Panc1 (cell line): ENCODE data around the gene NEK2. TPM values are rescaled to one million over a fixed set of nuclear protein-coding genes. Genes with fewer than 3 reads are reported as not detected.

Experiments
- ATAC-seq: fragments of 200-7000 bp; cut with Tn5 transposase; 2 replicates; pipeline ENCODE4 v1.9.1; 2020; ENCODE audit warnings: mild to moderate bottlenecking, moderate library complexity
- BruUV-seq: library from RNA; stranded (reverse); fragments of 400-500 nt; replicated peaks from 2 replicates; lab custom pipeline; 2021; lab: Mats Ljungman, UMichigan
- CTCF ChIA-PET: fragments of 300-600 bp; sonication (Branson Sonifier 250); formaldehyde crosslinking; loops from one replicate; lab custom pipeline; 2022; ENCODE audit warnings: antibody characterized with exemption; lab: Charles Lee
- POLR2A ChIA-PET: fragments of 300-600 bp; sonication (Branson Sonifier 250); formaldehyde crosslinking; loops from one replicate; lab custom pipeline; 2022; ENCODE audit warnings: antibody characterized with exemption; lab: Charles Lee
- DNase-seq: peaks from one replicate; pipeline ENCODE4 v3.0.0-alpha.2; 2010; ENCODE audit warnings: low read depth, low spot score
- H3K27ac ChIP-seq: 2 replicates; pipeline ENCODE4 v1.5.1; 2011; ENCODE audit warnings: mild to moderate bottlenecking, low read length, inconsistent platforms
- H3K27me3 ChIP-seq: fragments of 200-500 bp; sonication (Bioruptor generic); 2 replicates; pipeline ENCODE4 v1.6.0; 2014; ENCODE audit warnings: low read length, inconsistent platforms; ENCODE audit not compliant: control insufficient read depth, insufficient read depth
- H3K36me3 ChIP-seq: fragments of 200-500 bp; sonication (Bioruptor generic); 2 replicates; pipeline ENCODE4 v1.5.1; 2014; ENCODE audit warnings: inconsistent platforms, mild to moderate bottlenecking, low read length, moderate library complexity; ENCODE audit not compliant: control insufficient read depth, insufficient read depth
- H3K4me1 ChIP-seq: 2 replicates; pipeline ENCODE4 v1.5.1; 2011; ENCODE audit warnings: inconsistent platforms, mild to moderate bottlenecking, low read length, moderate library complexity; ENCODE audit not compliant: control insufficient read depth, insufficient read depth
- H3K4me3 ChIP-seq, 2 experiments: 2 replicates each; pipeline ENCODE4 v1.5.1; 2011 to 2012; ENCODE audit warnings: low read depth in 2 of 2, low read length in 2 of 2, mild to moderate bottlenecking in 2 of 2, inconsistent platforms in 1 of 2, moderate library complexity in 1 of 2
- H3K9me3 ChIP-seq: fragments of 200-500 bp; sonication (Bioruptor generic); 2 replicates; pipeline ENCODE4 v1.5.1; 2014; ENCODE audit warnings: low read depth, mild to moderate bottlenecking, inconsistent platforms, low read length, moderate library complexity; ENCODE audit not compliant: control insufficient read depth, insufficient read depth
- POLR2AphosphoS5 ChIP-seq: IDR thresholded peaks from 2 replicates; pipeline ENCODE4 v1.6.1; 2012; ENCODE audit warnings: mild to moderate bottlenecking, low read depth, low read length, moderate library complexity
- REST ChIP-seq, 2 experiments: IDR thresholded peaks; 2 replicates each; pipeline ENCODE4 v1.6.1; 2011 to 2012; ENCODE audit warnings: low read depth in 2 of 2, control low read depth in 1 of 2, low read length in 1 of 2, mild to moderate bottlenecking in 1 of 2, moderate library complexity in 1 of 2; ENCODE audit not compliant: insufficient read depth in 1 of 2
- SIN3A ChIP-seq: IDR thresholded peaks from 2 replicates; pipeline ENCODE4 v1.6.1; 2012; ENCODE audit warnings: low read depth, mild to moderate bottlenecking, low read length, moderate library complexity, borderline replicate concordance; ENCODE audit not compliant: insufficient read depth
- TCF7L2 ChIP-seq: IDR thresholded peaks from 2 replicates; pipeline ENCODE4 v1.6.1; 2011; ENCODE audit warnings: mild to moderate bottlenecking, low read depth, low read length, inconsistent platforms
- in situ Hi-C: cut with HindIII; loops from 2 replicates; pipeline ENCODE4 v1.10.0; 2016; ENCODE audit warnings: low sequenced_read_pairs, low pct_unique_long_range_greater_than_20kb
- intact Hi-C: fragments of 100-400 bp; cut with micrococcal nuclease; formaldehyde crosslinking; loops from one replicate; pipeline ENCODE4 v1.10.0; 2022; ENCODE audit not compliant: unreplicated experiment
- total RNA-seq: library from RNA; stranded (reverse); gene quantifications from one replicate; pipeline ENCODE4 v1.2.1, GENCODE V29; 2021; ENCODE audit not compliant: unreplicated experiment
- TF ChIP-seq, protein P1 (sequence below): fragments of 450-650 bp; IDR thresholded peaks from 2 replicates; pipeline ENCODE4 v1.5.1; 2017; ENCODE audit warnings: mild to moderate bottlenecking

Gene NEK2
- total RNA-seq, 1 experiment from 2014 or later = 34.4 TPM

DNA sequence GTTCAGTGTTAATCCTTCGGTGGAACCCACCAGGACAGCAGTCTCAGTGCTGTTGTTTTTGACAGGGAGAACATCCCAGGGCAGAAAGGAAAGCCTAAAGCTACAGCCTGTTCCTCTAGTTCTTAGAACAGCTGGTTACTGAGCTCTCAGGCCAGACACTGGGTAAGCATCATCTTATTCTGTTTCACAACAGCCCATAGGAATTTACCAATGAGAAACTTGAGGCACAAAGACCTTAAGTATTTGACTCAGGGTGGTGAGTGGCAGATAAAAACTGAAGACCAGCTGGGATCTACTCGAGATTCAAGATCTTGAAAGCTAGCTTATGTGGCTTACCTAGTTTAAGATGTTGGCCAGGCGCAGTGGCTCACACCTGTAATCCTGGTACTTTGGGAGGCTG lies 9.4 kb upstream of the NEK2 start:
- no peak overlapping the region for H3K27ac ChIP-seq
- H3K4me3 ChIP-seq = no peak overlapping the region
- ChIA-PET POLR2A (interaction anchor here (0.6 kb wide), 1 partner anchor 350 kb away, joined by 3 read pairs; the partner anchor contains the start of gene INTS7), CTCF (interaction anchor here (0.5 kb wide), 2 partner anchors 157 to 363 kb away, joined by 3 read pairs; no protein-coding TSS in a partner anchor)
- no peaks in the 10 kb centered on the region for H3K9me3 ChIP-seq
- no TSS peak for BruUV-seq
- no peaks in the 10 kb centered on the region for H3K27me3 ChIP-seq
- in situ Hi-C loops (no loop called here), intact Hi-C loops (loop anchor here (5.0 to 10.0 kb wide), 4 partner anchors 143 to 770 kb away; partner anchors contain the start of genes DTL and INTS7)
- TF ChIP-seq SIN3A = no peak
- TF ChIP-seq TCF7L2 = no peak
- no peak for TF ChIP-seq POLR2AphosphoS5
- no peak for TF ChIP-seq REST (IDR thresholded peaks at IDR 0.05; ENCODE audit: insufficient read depth in 1 of 2, low read depth in 2 of 2, low read length in 1 of 2)
- TF ChIP-seq, protein P1, sequence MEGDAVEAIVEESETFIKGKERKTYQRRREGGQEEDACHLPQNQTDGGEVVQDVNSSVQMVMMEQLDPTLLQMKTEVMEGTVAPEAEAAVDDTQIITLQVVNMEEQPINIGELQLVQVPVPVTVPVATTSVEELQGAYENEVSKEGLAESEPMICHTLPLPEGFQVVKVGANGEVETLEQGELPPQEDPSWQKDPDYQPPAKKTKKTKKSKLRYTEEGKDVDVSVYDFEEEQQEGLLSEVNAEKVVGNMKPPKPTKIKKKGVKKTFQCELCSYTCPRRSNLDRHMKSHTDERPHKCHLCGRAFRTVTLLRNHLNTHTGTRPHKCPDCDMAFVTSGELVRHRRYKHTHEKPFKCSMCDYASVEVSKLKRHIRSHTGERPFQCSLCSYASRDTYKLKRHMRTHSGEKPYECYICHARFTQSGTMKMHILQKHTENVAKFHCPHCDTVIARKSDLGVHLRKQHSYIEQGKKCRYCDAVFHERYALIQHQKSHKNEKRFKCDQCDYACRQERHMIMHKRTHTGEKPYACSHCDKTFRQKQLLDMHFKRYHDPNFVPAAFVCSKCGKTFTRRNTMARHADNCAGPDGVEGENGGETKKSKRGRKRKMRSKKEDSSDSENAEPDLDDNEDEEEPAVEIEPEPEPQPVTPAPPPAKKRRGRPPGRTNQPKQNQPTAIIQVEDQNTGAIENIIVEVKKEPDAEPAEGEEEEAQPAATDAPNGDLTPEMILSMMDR = no peak
- ATAC-seq (no peak), DNase-seq (no peak)
- peaks cover 4% of the 10 kb centered on the region; the same call in 1 of the 2 replicates for H3K4me1 ChIP-seq
- H3K36me3 ChIP-seq = no peaks in the 10 kb centered on the region

DNA sequence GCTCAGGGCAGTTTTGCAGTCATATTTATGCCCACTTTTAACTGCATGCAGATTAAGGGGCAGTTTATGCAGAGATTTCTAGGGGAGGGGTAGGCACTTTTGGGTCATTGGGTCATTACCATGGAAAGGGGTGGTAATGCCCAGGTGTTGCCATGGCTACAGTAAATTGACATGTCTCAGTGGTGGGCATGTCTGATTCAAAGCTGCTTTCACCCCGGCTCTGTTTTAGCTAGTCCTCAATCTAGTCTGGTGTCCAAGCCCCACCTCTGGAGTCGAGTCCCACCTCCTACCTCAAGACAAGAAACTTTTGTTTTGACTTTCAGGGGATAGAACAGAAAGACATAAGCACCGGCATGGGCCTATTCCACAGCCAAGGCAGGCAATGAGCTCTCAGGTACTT lies 8.9 kb upstream of the NEK2 start:
- DNase-seq = no peak
- H3K27me3 ChIP-seq = no peaks in the 10 kb centered on the region
- ChIA-PET CTCF (no interaction called here), POLR2A (no interaction called here)
- TF ChIP-seq REST (IDR thresholded peaks at IDR 0.05; ENCODE audit: insufficient read depth in 1 of 2, low read depth in 2 of 2, low read length in 1 of 2) (no peak), SIN3A (no peak), TCF7L2 (no peak), POLR2AphosphoS5 (no peak)
- TF ChIP-seq, protein P1 = no peak
- no peak overlapping the region for H3K4me3 ChIP-seq
- ATAC-seq = no peak
- in situ Hi-C loops = no loop called here
- BruUV-seq = no TSS peak
- intact Hi-C loops = loop anchor here (5.0 to 10.0 kb wide), 4 partner anchors 143 to 770 kb away; partner anchors contain the start of genes DTL and INTS7
- no peaks in the 10 kb centered on the region for H3K9me3 ChIP-seq
- H3K27ac ChIP-seq = no peak overlapping the region
- no peaks in the 10 kb centered on the region for H3K36me3 ChIP-seq
- H3K4me1 ChIP-seq = peaks cover 4% of the 10 kb centered on the region; the same call in 1 of the 2 replicates
